Right lobe of liver (tissue), 6 donors: ENCODE measurements around the gene AMIGO1. TPM values are rescaled to one million over a fixed set of nuclear protein-coding genes. Genes with fewer than 3 reads are reported as not detected.
A peak's percentile ranks its signal among the peaks of the same experiment; 100 is the strongest.

Source experiments
- ATAC-seq, 4 donors: fragments of 200-7000 bp; cut with Tn5 transposase; one replicate each; pipeline ENCODE4 v1.9.1; 2020; ENCODE audit warnings: mild to moderate bottlenecking in 4 of 4, moderate library complexity in 4 of 4
- DNase-seq, 3 donors: peaks; one replicate each; pipeline ENCODE4 v3.0.0-alpha.2; 2020
- H3K27ac ChIP-seq, 3 donors: fragments of 200-600 bp; one replicate each; pipeline ENCODE4 v1.8.0; 2022
- H3K27me3 ChIP-seq, 2 donors: fragments of 200-600 bp; one replicate each; pipeline ENCODE4 v1.8.0; 2022
- H3K36me3 ChIP-seq, 4 donors: fragments of 200-600 bp; sonication (generic) in 1 of 4; one replicate each; pipeline versions ENCODE4 v1.5.1 to v1.8.0; 2017 to 2022; ENCODE audit warnings: control low read depth in 1 of 4
- H3K4me1 ChIP-seq, 4 donors: fragments of 200-600 bp; sonication (generic) in 1 of 4; one replicate each; pipeline versions ENCODE4 v1.5.1 to v1.8.0; 2017 to 2022; ENCODE audit warnings: control low read depth in 1 of 4
- H3K4me3 ChIP-seq, 3 donors: fragments of 200-600 bp; one replicate each; pipeline ENCODE4 v1.8.0; 2022
- H3K9me3 ChIP-seq, 4 donors: fragments of 200-600 bp; sonication (generic) in 1 of 4; one replicate each; pipeline versions ENCODE4 v1.5.1 to v1.8.0; 2017 to 2022; ENCODE audit warnings: control low read depth in 1 of 4
- POLR2A ChIP-seq: fragments of 450-650 bp; IDR thresholded peaks from one replicate; pipeline ENCODE4 v1.6.1; 2017; ENCODE audit warnings: antibody characterized with exemption, mild to moderate bottlenecking
- WGBS: methylation state at CpG from one replicate; pipeline ENCODE4 v1.1.6; 2018; ENCODE audit warnings: low coverage, low lambda C conversion rate; ENCODE audit not compliant: insufficient coverage; ENCODE audit errors: missing lambda C conversion rate; 5-methylcytosine and 5-hydroxymethylcytosine counted together
- intact Hi-C, 2 donors: fragments of 100-400 bp; cut with DNase I; formaldehyde crosslinking; loops; one replicate each; pipeline versions ENCODE4 v1.11.2 to v1.14.1; 2022
- total RNA-seq, 6 experiments: library from RNA; depleted of rRNA in 2 of 6; stranded (reverse); fragments of >200 nt in 2 of 6; fragmentation: NEBNext Ultra II Directional in 3 of 6; extraction: Animal tissue kit (Norgen Biotek cat#: 25700) in 3 of 6; gene quantifications; one replicate each; pipeline versions ENCODE4 v1.1.0 to v1.2.4, GENCODE V29; 2016 to 2023
- TF ChIP-seq, protein P1 (sequence below), 4 donors: fragments of 200-600 bp in 3 of 4; fragments of 450-650 bp in 1 of 4; IDR thresholded peaks; one replicate each; pipeline versions ENCODE4 v1.5.1 to v1.8.0; 2016 to 2022; ENCODE audit warnings: antibody characterized with exemption in 4 of 4, mild to moderate bottlenecking in 2 of 4
- donor health status: DM: no; HTN: yes; CAD: no.
- donor health status: DM: no; HTN: no; CAD: no.
- donor health status: DM: no; HTN: no; CAD: no.
- donor health status: DM: no; HTN: yes; CAD: no.
- donor health status: DM: no; HTN: yes; CAD: no.

Gene AMIGO1
- total RNA-seq, 6 experiments from 2014 or later: 2.6 to 3.9 (median 3.2) TPM

DNA sequence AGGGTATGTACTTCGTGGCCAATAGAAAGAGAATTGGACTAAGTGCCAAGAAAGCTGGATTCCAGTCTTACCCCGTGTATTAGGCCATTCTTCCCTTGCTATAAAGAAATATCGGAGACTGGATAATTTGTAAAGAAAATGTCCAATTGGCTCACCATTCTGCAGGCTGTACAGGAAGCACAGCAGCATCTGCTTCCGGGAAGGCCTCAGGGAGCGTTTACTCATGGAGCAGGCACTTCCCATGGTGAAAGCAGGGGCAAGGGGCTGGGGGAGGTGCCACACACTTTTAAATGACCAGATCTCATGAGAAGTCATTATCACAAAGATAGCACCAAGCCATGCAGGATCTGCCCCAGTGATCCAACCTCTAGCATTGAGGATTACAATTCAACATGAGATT lies 7.8 kb upstream of the AMIGO1 start:
- no peak overlapping the region for H3K27ac ChIP-seq
- 87% methylated on average over 5 of the region's 5 CpGs for WGBS

DNA sequence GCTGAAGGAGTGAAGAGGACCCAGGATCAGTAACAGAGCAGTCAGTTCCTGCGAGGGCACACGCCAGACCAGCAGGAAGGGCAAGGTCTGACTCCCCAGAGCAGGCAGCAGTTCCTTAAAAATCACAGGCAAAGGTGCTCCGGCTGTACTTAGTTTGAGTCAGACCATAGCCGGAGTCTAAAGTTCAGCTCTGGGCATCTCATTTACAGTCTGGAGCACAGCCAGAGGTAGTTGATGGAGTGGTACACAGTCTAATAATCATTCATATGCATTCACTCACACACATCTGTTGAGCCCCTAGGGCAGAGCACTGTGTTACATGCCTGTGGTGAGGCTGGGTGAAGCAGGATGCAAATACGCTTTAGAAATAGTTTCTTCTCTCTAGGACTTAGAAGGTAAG lies 7.3 kb upstream of the AMIGO1 start:
- Histone ChIP-seq H3K4me3 (no peak overlapping the region), H3K27me3 (no peaks in the 10 kb centered on the region), H3K27ac (no peak overlapping the region), H3K4me1 (no peaks in the 10 kb centered on the region), H3K9me3 (no peaks in the 10 kb centered on the region), H3K36me3 (no peaks in the 10 kb centered on the region)
- DNase-seq (no peak), ATAC-seq (no peak)
- 89% methylated on average over 4 of the region's 5 CpGs for WGBS
- intact Hi-C loops: no loop called here
- TF ChIP-seq POLR2A: no peak
- TF ChIP-seq, protein P1, sequence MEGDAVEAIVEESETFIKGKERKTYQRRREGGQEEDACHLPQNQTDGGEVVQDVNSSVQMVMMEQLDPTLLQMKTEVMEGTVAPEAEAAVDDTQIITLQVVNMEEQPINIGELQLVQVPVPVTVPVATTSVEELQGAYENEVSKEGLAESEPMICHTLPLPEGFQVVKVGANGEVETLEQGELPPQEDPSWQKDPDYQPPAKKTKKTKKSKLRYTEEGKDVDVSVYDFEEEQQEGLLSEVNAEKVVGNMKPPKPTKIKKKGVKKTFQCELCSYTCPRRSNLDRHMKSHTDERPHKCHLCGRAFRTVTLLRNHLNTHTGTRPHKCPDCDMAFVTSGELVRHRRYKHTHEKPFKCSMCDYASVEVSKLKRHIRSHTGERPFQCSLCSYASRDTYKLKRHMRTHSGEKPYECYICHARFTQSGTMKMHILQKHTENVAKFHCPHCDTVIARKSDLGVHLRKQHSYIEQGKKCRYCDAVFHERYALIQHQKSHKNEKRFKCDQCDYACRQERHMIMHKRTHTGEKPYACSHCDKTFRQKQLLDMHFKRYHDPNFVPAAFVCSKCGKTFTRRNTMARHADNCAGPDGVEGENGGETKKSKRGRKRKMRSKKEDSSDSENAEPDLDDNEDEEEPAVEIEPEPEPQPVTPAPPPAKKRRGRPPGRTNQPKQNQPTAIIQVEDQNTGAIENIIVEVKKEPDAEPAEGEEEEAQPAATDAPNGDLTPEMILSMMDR (IDR thresholded peaks at IDR 0.05): no peak

More for the DNA sequence above, 7.8 kb upstream of the AMIGO1 start:
- Histone ChIP-seq H3K4me1 (no peaks in the 10 kb centered on the region), H3K4me3 (no peak overlapping the region), H3K9me3 (no peaks in the 10 kb centered on the region), H3K36me3 (no peaks in the 10 kb centered on the region), H3K27me3 (no peaks in the 10 kb centered on the region)
- intact Hi-C loops: no loop called here
- no peak for TF ChIP-seq POLR2A
- TF ChIP-seq, protein P1 (IDR thresholded peaks at IDR 0.05): no peak
- ATAC-seq (no peak), DNase-seq (no peak)

DNA sequence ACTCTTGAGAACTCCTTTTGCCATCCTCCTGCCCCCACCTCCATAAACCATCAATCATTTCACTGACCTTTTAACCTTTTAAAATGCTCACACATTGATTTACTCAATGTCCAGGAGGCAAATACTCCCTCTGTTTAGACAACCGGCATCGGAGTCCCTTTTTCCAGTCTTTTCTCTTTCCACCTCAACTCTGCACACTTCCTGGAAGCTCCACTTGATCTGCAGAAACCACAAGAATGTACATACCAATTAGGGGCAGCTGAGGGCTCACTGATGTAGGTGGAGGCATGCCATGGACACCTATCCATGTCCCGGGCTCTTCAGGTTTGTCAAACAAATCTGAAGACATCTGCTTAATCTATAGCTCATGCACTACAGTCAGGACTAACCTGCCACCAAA lies 5.3 kb upstream of the AMIGO1 start:
- intact Hi-C loops: no loop called here
- no peaks in the 10 kb centered on the region for H3K27me3 ChIP-seq
- no peak for ATAC-seq

DNA sequence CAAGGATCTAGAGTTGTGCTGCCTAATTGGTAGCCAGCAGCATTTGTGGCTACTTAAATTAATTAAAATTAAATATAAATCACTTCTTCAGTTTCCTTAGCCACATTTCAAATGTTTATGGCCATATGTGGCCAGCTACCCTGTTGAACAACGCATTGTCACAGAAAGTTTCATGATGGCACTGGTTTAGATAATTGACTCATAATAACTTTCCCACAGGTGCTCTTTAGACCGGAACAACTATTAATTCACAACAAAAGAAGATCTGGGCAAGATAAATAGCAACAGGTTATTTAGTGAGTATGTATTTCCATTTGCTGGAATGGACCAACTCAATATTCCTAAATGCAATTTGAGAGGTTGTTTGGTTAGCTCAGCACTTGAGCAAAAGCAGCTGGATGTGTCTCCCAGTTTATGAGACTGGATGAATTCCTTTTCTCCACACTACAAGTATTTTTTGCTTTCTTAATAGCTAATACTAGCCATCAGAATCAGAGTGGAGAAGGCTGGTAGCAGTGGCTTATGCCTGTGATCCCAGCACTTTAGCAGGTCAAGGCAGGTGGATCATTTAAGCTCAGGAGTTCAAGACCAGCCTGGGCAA lies 3.7 kb upstream of the AMIGO1 start:
- TF ChIP-seq, protein P1 (IDR thresholded peaks at IDR 0.05): no peak
- no peak for TF ChIP-seq POLR2A
- Histone ChIP-seq H3K4me1 (peaks cover 0 to 3% (median 1%) of the 10 kb centered on the region in 4 donors), H3K27me3 (no peaks in the 10 kb centered on the region), H3K36me3 (no peaks in the 10 kb centered on the region), H3K27ac (no peak overlapping the region), H3K9me3 (no peaks in the 10 kb centered on the region), H3K4me3 (no peak overlapping the region)
- ATAC-seq (no peak), DNase-seq (no peak)
- intact Hi-C loops: no loop called here
- 87% methylated on average over 2 of the region's 2 CpGs for WGBS

More for the DNA sequence above, 5.3 kb upstream of the AMIGO1 start:
- Histone ChIP-seq H3K4me1 (peaks cover 0 to 3% (median 1%) of the 10 kb centered on the region in 4 donors), H3K4me3 (no peak overlapping the region), H3K36me3 (no peaks in the 10 kb centered on the region), H3K9me3 (no peaks in the 10 kb centered on the region), H3K27ac (no peak overlapping the region)
- TF ChIP-seq, protein P1 (IDR thresholded peaks at IDR 0.05): no peak
- TF ChIP-seq POLR2A: no peak
- 42% methylated on average over 3 of the region's 3 CpGs for WGBS
- DNase-seq: no peak

DNA sequence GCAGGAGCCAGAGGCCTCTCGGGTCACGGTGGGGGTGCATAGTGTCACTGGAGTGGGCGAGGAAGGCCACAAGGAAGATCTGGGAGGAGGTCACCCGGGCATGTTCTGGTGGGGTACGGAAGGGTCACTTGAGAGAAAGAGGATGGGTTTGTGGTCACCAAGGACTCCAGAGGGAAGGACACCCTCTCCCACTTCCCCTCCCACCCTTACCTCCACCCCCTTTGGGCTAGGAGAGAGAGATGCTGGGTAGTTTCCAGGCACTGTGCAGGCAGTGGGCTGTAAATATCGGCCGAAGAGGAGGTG lies 703 bp downstream of the AMIGO1 start:
- TF ChIP-seq, protein P1 (IDR thresholded peaks at IDR 0.05): no peak
- TF ChIP-seq POLR2A: no peak
- WGBS: 57% methylated on average over 4 of the region's 7 CpGs
- Histone ChIP-seq H3K4me1 (peaks cover 0 to 3% (median 1%) of the 10 kb centered on the region in 4 donors), H3K4me3 (peak overlapping the region; percentile 66 to 85 (median 73)), H3K9me3 (no peaks in the 10 kb centered on the region), H3K27me3 (no peaks in the 10 kb centered on the region), H3K36me3 (no peaks in the 10 kb centered on the region), H3K27ac (no peak overlapping the region)
- DNase-seq (no peak), ATAC-seq (no peak)
- intact Hi-C loops: no loop called here
